Endothelial cell (in vitro differentiated cells): ENCODE data around the gene STN1. TPM values are rescaled to one million over a fixed set of nuclear protein-coding genes. Genes with fewer than 3 reads are reported as not detected.

Experiments used
- DNase-seq: peaks from one replicate; pipeline ENCODE4 v3.0.0; 2021; ENCODE audit warnings: low spot score
- H3K27ac Mint-ChIP-seq: one replicate; pipeline ENCODE4 v1.8.0; 2021; ENCODE audit warnings: mixed read lengths, inconsistent platforms; ENCODE audit not compliant: unreplicated experiment
- H3K27me3 Mint-ChIP-seq: one replicate; pipeline ENCODE4 v1.8.0; 2021; ENCODE audit warnings: mild to moderate bottlenecking, moderate library complexity, mixed read lengths, inconsistent platforms; ENCODE audit not compliant: unreplicated experiment
- H3K36me3 Mint-ChIP-seq: one replicate; pipeline ENCODE4 v1.8.0; 2021; ENCODE audit warnings: mild to moderate bottlenecking, low read depth, mixed read lengths, inconsistent platforms; ENCODE audit not compliant: unreplicated experiment
- H3K4me1 Mint-ChIP-seq: one replicate; pipeline ENCODE4 v1.8.0; 2021; ENCODE audit warnings: mild to moderate bottlenecking, mixed read lengths, inconsistent platforms; ENCODE audit not compliant: unreplicated experiment
- H3K4me3 Mint-ChIP-seq: one replicate; pipeline ENCODE4 v1.8.0; 2021; ENCODE audit warnings: mild to moderate bottlenecking, mixed read lengths, inconsistent platforms; ENCODE audit not compliant: unreplicated experiment
- H3K9me3 Mint-ChIP-seq: one replicate; pipeline ENCODE4 v1.8.0; 2021; ENCODE audit warnings: mixed read lengths, inconsistent platforms; ENCODE audit not compliant: unreplicated experiment
- total RNA-seq: library from RNA; stranded (reverse); fragmentation: NEBNext Ultra II Directional; extraction: Animal tissue kit (Norgen Biotek cat#: 25700); gene quantifications from one replicate; pipeline ENCODE4 v1.2.1, GENCODE V29; 2021; ENCODE audit not compliant: unreplicated experiment
- TF ChIP-seq, protein P1 (sequence below): fragments of 200-600 bp; sonication (generic); IDR thresholded peaks from one replicate; pipeline ENCODE4 v1.5.0; 2021; ENCODE audit warnings: antibody characterized with exemption; ENCODE audit not compliant: unreplicated experiment

Gene STN1
- total RNA-seq, 1 donor from 2014 or later: 11.5 TPM

DNA sequence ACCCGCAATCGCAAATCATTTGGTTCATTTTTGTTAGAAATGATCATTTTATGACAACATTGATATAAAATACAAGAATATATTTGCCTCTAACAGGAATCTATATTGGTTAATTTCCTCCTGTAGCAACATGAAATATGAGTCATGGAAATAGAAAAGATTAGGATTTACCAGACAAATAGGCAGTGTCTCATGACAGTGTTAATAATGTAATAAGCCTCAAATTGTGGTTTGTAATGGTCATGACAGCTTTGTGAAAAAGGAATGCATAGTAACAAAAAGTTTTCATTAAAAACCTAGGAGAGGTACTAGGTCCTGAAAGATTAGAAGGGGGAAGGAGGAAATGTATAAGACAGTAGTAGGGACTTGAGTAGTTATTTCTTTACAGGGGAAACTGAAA is 41.0 kb upstream of the STN1 start:
- Mint-ChIP-seq H3K4me1 (peaks cover 3% of the 10 kb centered on the region), H3K9me3 (no peaks in the 10 kb centered on the region), H3K4me3 (no peak overlapping the region), H3K36me3 (no peaks in the 10 kb centered on the region), H3K27me3 (no peaks in the 10 kb centered on the region), H3K27ac (no peak overlapping the region)
- no peak for DNase-seq
- TF ChIP-seq, protein P1, sequence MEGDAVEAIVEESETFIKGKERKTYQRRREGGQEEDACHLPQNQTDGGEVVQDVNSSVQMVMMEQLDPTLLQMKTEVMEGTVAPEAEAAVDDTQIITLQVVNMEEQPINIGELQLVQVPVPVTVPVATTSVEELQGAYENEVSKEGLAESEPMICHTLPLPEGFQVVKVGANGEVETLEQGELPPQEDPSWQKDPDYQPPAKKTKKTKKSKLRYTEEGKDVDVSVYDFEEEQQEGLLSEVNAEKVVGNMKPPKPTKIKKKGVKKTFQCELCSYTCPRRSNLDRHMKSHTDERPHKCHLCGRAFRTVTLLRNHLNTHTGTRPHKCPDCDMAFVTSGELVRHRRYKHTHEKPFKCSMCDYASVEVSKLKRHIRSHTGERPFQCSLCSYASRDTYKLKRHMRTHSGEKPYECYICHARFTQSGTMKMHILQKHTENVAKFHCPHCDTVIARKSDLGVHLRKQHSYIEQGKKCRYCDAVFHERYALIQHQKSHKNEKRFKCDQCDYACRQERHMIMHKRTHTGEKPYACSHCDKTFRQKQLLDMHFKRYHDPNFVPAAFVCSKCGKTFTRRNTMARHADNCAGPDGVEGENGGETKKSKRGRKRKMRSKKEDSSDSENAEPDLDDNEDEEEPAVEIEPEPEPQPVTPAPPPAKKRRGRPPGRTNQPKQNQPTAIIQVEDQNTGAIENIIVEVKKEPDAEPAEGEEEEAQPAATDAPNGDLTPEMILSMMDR: no peak

DNA sequence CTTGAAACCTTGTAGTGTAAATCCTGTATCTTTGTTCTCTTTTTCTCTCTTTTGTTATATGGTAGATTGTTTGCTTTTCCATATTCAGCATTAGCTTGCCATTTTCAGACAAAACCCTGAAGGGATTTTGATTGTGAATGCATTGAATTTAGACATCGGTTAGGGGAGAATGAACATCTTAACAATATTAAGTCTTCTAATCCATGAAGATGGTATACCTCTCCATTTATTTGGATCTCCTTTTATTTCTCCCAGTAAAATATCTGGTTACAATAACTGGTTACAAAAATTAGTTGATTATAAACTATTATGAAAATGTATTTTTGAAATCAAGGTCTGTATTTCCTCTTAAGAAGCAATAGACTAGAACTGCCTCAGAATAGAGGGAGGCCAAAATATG is 36.6 kb upstream of the STN1 start:
- Mint-ChIP-seq H3K27me3 (peaks cover 2% of the 10 kb centered on the region), H3K27ac (no peak overlapping the region), H3K4me1 (peaks cover 11% of the 10 kb centered on the region), H3K4me3 (no peak overlapping the region), H3K36me3 (no peaks in the 10 kb centered on the region), H3K9me3 (no peaks in the 10 kb centered on the region)
- DNase-seq: no peak
- TF ChIP-seq, protein P1: no peak

DNA sequence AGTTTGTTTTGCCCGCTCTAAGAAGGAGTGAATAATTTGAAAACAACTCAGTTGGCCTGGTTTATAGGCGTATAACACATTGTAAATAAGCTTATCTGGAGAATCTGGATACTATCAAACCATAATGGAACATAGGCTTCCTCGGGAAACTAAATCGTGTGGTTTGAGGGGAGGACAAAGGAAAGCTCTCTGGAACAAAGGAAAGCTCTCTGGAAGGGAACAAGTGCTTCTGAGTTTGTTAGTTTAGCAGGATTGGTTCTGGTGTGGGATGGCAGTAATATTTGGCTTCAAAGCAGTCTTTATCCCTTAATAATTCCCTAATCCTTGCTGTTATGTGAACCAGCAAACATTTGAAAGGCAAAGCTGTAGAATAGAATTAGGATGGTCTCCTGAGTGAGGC is 34.0 kb upstream of the STN1 start:
- Mint-ChIP-seq H3K27ac (no peak overlapping the region), H3K36me3 (no peaks in the 10 kb centered on the region), H3K9me3 (no peaks in the 10 kb centered on the region), H3K4me3 (no peak overlapping the region), H3K27me3 (peaks cover 2% of the 10 kb centered on the region), H3K4me1 (peaks cover 11% of the 10 kb centered on the region)
- TF ChIP-seq, protein P1: no peak
- no peak for DNase-seq

DNA sequence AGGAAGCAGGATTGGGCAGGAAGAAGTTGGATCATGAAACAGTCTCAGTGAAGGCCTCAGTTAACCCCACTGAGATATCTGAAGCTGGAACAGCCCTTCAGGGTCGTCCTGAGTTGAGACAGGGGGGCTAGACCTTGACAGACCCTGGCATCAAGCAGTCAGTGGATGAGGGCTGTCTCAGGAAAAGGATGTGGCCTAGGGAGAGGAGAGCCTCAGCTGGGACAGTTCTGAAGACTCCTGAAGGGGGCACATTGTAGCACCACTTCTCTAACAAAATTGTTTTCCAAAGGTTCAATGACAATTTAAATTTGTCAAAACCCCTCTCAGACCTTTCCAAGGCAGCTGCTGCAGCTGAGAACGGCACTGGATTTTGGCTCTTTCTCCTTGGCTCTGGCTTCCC is 33.2 kb upstream of the STN1 start:
- Mint-ChIP-seq H3K4me3 (no peak overlapping the region), H3K36me3 (no peaks in the 10 kb centered on the region), H3K27me3 (peaks cover 2% of the 10 kb centered on the region), H3K4me1 (peaks cover 9% of the 10 kb centered on the region), H3K27ac (no peak overlapping the region), H3K9me3 (no peaks in the 10 kb centered on the region)
- TF ChIP-seq, protein P1: no peak
- DNase-seq: no peak

DNA sequence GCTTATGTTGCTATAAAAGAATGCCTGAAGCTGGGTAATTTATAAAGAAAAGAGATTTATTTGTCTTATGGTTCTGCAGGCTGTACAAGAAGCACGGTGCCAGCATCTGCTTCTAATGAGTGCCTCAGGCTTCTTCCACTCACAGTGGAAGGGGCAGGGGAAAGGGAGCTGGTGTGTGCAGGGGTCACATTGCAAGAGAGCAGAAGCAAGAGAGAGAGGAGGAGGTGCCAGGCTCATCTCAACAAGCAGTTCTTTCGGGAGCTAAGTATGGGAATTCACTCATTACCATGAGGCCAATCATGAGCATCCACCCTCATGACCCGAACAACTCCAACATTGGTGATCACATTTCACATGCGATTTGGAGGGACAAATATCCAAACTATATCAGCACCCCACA is 31.7 kb upstream of the STN1 start:
- Mint-ChIP-seq H3K27me3 (peaks cover 2% of the 10 kb centered on the region), H3K4me1 (peaks cover 9% of the 10 kb centered on the region), H3K27ac (no peak overlapping the region), H3K4me3 (no peak overlapping the region), H3K36me3 (no peaks in the 10 kb centered on the region), H3K9me3 (no peaks in the 10 kb centered on the region)
- TF ChIP-seq, protein P1: no peak
- no peak for DNase-seq
